Tibial artery (tissue), 4 donors: ENCODE measurements around the gene TMEM129.
A peak's percentile ranks its signal among the peaks of the same experiment; 100 is the strongest.

Experiments
- DNase-seq, 2 donors: peaks; one replicate each; pipeline ENCODE4 v3.0.0-alpha.2; 2019
- H3K27ac ChIP-seq, 2 donors: fragments of 200-600 bp; sonication (generic) in 1 of 2; 1 replicate in 1 of 2; 2 replicates in 1 of 2; pipeline ENCODE4 v1.5.1; 2018 to 2019; ENCODE audit warnings: mild to moderate bottlenecking in 1 of 2
- H3K27me3 ChIP-seq, 2 donors: fragments of 200-600 bp; sonication (generic) in 1 of 2; one replicate each; pipeline versions ENCODE4 v1.5.1 to v1.6.0; 2016 to 2019
- H3K36me3 ChIP-seq, 3 donors: fragments of 200-600 bp; sonication (generic) in 2 of 3; one replicate each; pipeline ENCODE4 v1.5.1; 2016 to 2019; ENCODE audit warnings: mild to moderate bottlenecking in 2 of 3
- H3K4me1 ChIP-seq, 4 donors: fragments of 200-600 bp; sonication (generic) in 2 of 4; 1 replicate in 3 of 4; 2 replicates in 1 of 4; pipeline ENCODE4 v1.5.1; 2016 to 2019
- H3K4me3 ChIP-seq, 2 donors: fragments of 200-600 bp; sonication (generic) in 1 of 2; 1 replicate in 1 of 2; 2 replicates in 1 of 2; pipeline ENCODE4 v1.5.1; 2018 to 2019; ENCODE audit warnings: mild to moderate bottlenecking in 2 of 2
- H3K9me3 ChIP-seq, 3 donors: fragments of 200-600 bp; sonication (generic) in 1 of 3; one replicate each; pipeline ENCODE4 v1.5.1; 2016 to 2019
- intact Hi-C: fragments of 100-400 bp; cut with DNase I; formaldehyde crosslinking; loops from one replicate; pipeline ENCODE4 v1.15.0; 2023; ENCODE audit warnings: low total_unique reads
- TF ChIP-seq, protein P1 (sequence below), 2 experiments: fragments of 200-600 bp in 1 of 2; fragments of 450-650 bp in 1 of 2; IDR thresholded peaks; one replicate each; pipeline ENCODE4 v1.5.1; 2017 to 2019; ENCODE audit warnings: antibody characterized with exemption in 2 of 2, mild to moderate bottlenecking in 1 of 2, moderate library complexity in 1 of 2

The TMEM129 gene

DNA sequence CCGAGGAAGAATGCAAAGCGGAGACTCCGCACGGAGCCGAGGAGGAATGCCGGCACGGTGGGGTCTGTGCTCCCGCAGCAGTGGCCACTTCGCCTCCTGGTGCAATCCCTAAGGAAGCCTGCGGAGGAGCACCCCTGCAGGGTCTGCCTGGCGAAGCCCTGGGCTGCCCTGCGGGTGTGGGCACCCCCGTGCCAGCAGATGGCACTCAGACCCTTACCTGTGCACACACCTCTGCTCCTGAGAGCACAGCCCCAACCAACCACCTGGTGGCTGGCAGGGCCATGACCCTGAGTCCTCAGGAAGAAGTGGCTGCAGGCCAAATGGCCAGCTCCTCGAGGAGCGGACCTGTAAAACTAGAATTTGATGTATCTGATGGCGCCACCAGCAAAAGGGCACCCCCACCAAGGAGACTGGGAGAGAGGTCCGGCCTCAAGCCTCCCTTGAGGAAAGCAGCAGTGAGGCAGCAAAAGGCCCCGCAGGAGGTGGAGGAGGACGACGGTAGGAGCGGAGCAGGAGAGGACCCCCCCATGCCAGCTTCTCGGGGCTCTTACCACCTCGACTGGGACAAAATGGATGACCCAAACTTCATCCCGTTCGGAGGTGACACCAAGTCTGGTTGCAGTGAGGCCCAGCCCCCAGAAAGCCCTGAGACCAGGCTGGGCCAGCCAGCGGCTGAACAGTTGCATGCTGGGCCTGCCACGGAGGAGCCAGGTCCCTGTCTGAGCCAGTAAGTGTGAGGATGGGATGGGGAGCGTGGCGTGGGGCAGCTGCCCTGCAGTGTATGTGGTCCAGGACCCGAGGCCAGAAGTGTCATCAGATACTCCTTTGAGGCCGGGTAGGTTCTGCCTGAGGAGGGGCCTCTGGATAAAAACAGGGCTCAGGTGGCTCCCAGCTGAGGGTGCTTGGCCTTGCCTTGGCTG is 7.2 kb upstream of the TMEM129 start:
- intact Hi-C loops, result loop anchor here (5.0 kb wide), 1 partner anchor 36 kb away; no protein-coding TSS in a partner anchor
- Histone ChIP-seq H3K9me3 (no peaks in the 10 kb centered on the region), H3K4me3 (no peak overlapping the region), H3K4me1 (peaks cover 0 to 4% (median 2%) of the 10 kb centered on the region in 4 donors), H3K27me3 (no peaks in the 10 kb centered on the region), H3K36me3 (peaks cover 0 to 10% (median 6%) of the 10 kb centered on the region in 3 donors), H3K27ac (no peak overlapping the region)
- TF ChIP-seq, protein P1, sequence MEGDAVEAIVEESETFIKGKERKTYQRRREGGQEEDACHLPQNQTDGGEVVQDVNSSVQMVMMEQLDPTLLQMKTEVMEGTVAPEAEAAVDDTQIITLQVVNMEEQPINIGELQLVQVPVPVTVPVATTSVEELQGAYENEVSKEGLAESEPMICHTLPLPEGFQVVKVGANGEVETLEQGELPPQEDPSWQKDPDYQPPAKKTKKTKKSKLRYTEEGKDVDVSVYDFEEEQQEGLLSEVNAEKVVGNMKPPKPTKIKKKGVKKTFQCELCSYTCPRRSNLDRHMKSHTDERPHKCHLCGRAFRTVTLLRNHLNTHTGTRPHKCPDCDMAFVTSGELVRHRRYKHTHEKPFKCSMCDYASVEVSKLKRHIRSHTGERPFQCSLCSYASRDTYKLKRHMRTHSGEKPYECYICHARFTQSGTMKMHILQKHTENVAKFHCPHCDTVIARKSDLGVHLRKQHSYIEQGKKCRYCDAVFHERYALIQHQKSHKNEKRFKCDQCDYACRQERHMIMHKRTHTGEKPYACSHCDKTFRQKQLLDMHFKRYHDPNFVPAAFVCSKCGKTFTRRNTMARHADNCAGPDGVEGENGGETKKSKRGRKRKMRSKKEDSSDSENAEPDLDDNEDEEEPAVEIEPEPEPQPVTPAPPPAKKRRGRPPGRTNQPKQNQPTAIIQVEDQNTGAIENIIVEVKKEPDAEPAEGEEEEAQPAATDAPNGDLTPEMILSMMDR (IDR thresholded peaks at IDR 0.05), result no peak
- DNase-seq, result no peak

DNA sequence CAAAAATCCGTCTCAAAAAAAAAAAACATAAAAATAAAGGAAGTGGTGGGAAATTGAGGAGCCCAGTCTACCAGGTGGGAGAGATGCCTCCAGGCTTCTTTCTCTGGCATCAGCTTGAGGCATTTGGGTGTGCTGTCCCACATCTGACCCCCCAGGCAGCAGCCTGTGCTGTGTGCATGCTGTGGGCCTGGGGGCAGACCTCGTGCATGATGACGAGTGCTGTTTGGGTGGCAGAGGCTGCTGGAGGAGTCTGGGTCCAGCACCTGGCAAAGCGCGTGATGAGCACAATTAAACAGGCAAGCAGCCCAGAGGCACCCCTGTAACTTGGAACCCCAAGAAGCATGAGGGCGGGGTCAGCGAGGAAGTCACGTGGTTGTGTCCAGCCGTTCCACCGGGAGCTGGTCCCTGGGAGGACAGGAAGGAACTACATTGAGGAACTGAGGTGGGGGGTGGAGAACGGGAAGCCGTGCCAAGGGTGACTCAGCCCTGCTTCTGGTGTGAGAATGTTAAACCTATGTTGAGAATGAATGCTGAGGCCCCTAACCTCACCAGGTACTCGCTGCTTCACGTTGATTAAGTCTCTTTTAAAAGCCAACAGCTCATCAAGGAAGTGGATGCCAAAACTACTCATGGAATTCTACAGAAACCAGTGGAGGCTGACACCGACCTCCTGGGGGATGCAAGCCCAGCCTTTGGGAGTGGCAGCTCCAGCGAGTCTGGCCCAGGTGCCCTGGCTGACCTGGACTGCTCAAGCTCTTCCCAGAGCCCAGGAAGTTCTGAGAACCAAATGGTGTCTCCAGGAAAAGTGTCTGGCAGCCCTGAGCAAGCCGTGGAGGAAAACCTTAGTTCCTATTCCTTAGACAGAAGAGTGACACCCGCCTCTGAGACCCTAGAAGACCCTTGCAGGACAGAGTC is 6.3 kb upstream of the TMEM129 start:
- DNase-seq, result peak; percentile 75 to 80
- Histone ChIP-seq H3K27ac (no peak overlapping the region), H3K4me3 (no peak overlapping the region)

DNA sequence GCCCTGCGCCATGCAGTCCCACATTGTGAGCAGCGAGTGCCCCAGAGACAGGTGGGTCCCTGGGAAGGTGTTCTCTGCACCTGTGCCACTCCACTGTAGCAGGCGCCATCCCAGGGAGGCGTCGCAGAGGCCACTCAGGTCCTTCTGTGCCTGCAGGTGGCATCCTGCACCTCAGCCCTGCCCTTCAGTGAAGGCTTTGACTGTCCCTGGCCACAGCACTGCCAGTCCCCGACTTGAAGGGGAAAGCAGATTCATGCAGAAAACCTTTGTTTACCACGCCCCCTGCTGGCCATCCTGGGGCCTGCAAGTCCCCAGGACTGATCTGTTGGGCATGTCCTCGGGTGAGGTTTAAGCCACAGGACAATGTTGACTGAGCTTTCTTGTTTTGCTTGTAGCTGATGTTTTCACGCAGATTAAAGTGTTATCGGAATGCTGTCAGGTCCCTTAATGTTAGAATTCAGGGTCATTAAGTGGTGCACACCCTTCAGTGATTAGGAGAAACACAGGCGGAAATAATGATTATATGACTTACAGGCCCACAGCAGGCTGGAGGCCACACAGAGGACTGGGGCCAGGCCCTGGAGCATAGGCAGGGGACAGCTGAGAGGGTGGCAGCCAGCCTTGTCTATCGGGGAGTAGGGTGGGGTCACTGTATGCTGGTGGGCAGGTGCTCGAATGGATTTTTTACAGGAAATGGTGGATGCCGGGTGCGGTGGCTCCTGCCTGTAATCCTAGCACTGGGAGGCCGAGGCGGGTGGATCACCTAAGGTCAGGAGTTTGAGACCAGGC is 5.2 kb upstream of the TMEM129 start:
- intact Hi-C loops, result loop anchor here (5.0 kb wide), 1 partner anchor 34 kb away; no protein-coding TSS in a partner anchor
- no peaks in the 10 kb centered on the region for H3K27me3 ChIP-seq
- TF ChIP-seq, protein P1 (IDR thresholded peaks at IDR 0.05), result peak; percentile 89 to 96
- H3K9me3 ChIP-seq, result no peaks in the 10 kb centered on the region
- no peak overlapping the region for H3K4me3 ChIP-seq
- peaks cover 0 to 13% (median 10%) of the 10 kb centered on the region in 4 donors for H3K4me1 ChIP-seq
- no peak overlapping the region for H3K27ac ChIP-seq
- DNase-seq, result peak; percentile 91
- H3K36me3 ChIP-seq, result peaks cover 0 to 6% (median 6%) of the 10 kb centered on the region in 3 donors

More for the DNA sequence above, 6.3 kb upstream of the TMEM129 start:
- Histone ChIP-seq H3K36me3 (peaks cover 0 to 6% (median 6%) of the 10 kb centered on the region in 3 donors), H3K27me3 (no peaks in the 10 kb centered on the region), H3K9me3 (no peaks in the 10 kb centered on the region), H3K4me1 (peaks cover 0 to 4% (median 2%) of the 10 kb centered on the region in 4 donors)
- TF ChIP-seq, protein P1 (IDR thresholded peaks at IDR 0.05), result no peak
- intact Hi-C loops, result loop anchor here (5.0 kb wide), 1 partner anchor 35 kb away; no protein-coding TSS in a partner anchor

DNA sequence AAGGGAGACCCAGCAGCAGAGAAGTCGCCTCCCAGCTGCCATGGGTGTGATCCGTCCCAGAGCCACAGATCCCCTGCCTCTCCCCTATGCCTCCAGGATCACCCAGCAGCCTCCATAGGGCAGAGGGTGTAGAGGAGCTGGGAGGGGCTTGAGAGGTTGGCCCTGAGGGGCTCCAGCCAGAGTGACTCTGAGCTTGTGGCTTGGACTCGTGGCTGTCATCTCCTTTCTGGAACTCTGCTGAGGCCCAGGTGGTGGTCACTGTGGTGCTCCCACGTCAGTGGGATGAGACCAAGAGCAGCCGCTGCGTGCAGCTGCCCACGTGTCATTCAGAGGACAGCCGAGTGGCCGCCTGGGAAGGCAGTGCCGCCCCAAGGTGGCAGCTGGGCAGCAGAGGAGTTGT is 4.4 kb upstream of the TMEM129 start:
- intact Hi-C loops, result loop anchor here (5.0 kb wide), 1 partner anchor 33 kb away; no protein-coding TSS in a partner anchor
- Histone ChIP-seq H3K36me3 (peaks cover 0 to 6% (median 0%) of the 10 kb centered on the region in 3 donors), H3K4me3 (no peak overlapping the region), H3K27me3 (no peaks in the 10 kb centered on the region), H3K27ac (no peak overlapping the region), H3K4me1 (peaks cover 0 to 14% (median 10%) of the 10 kb centered on the region in 4 donors), H3K9me3 (no peaks in the 10 kb centered on the region)
- no peak for DNase-seq
- TF ChIP-seq, protein P1 (IDR thresholded peaks at IDR 0.05), result no peak
